Lower leg skin (tissue), 3 donors: Measurements from ENCODE around the gene CPSF6.
"Not testable (repeated sequence)": the region's sequence is repeated elsewhere in the genome, so short reads cannot be mapped to it uniquely, and the experiment has no call there.

ENCODE experiments used
- CTCF ChIP-seq, 3 donors: fragments of 450-650 bp; IDR thresholded peaks; one replicate each; pipeline ENCODE4 v1.5.1; 2016; ENCODE audit warnings: antibody characterized with exemption in 3 of 3, mild to moderate bottlenecking in 3 of 3, moderate library complexity in 2 of 3
- POLR2A ChIP-seq, 2 donors: fragments of 450-650 bp; IDR thresholded peaks; one replicate each; pipeline ENCODE4 v1.6.1; 2016 to 2017; ENCODE audit warnings: antibody characterized with exemption in 2 of 2, mild to moderate bottlenecking in 1 of 2, moderate library complexity in 1 of 2

- TF ChIP-seq CTCF, POLR2A (IDR thresholded peaks at IDR 0.05): not testable (repeated sequence)
Measured at GRCh38 chr12:69265633-69266032, 26.3 kb downstream of the CPSF6 start.
